Thymus (tissue), 11 donors: ENCODE results near the gene SLC38A1. TPM values are rescaled to one million over a fixed set of nuclear protein-coding genes. Genes with fewer than 3 reads are reported as not detected.
A peak's percentile ranks its signal among the peaks of the same experiment; 100 is the strongest.

Source experiments
- DNase-seq, 9 donors: peaks; one replicate each; pipeline ENCODE4 v3.0.0-alpha.2; 2013; ENCODE audit warnings: low spot score in 9 of 9, low read depth in 6 of 9, missing footprints in 1 of 9
- H3K27ac ChIP-seq, 2 donors: one replicate each; pipeline ENCODE4 v1.5.1; 2013; ENCODE audit warnings: control low read depth in 1 of 2, low read depth in 1 of 2, low read length in 1 of 2, mild to moderate bottlenecking in 1 of 2, moderate library complexity in 1 of 2
- H3K27me3 ChIP-seq, 2 donors: one replicate each; pipeline ENCODE4 v1.5.1; 2013; ENCODE audit warnings: low read length in 1 of 2; ENCODE audit not compliant: control insufficient read depth in 2 of 2, insufficient read depth in 1 of 2
- H3K36me3 ChIP-seq, 2 donors: one replicate each; pipeline ENCODE4 v1.5.1; 2013; ENCODE audit warnings: low read length in 1 of 2, mild to moderate bottlenecking in 1 of 2, moderate library complexity in 1 of 2; ENCODE audit not compliant: control insufficient read depth in 2 of 2, insufficient read depth in 2 of 2
- H3K4me1 ChIP-seq, 2 donors: one replicate each; pipeline ENCODE4 v1.5.1; 2013; ENCODE audit warnings: low read length in 2 of 2; ENCODE audit not compliant: control insufficient read depth in 2 of 2, insufficient read depth in 2 of 2
- H3K4me3 ChIP-seq, 2 donors: one replicate each; pipeline ENCODE4 v1.5.1; 2013; ENCODE audit warnings: low read length in 2 of 2, control low read depth in 1 of 2, mild to moderate bottlenecking in 1 of 2
- H3K9me3 ChIP-seq, 2 donors: one replicate each; pipeline ENCODE4 v1.5.1; 2013; ENCODE audit warnings: low read length in 1 of 2, mild to moderate bottlenecking in 1 of 2; ENCODE audit not compliant: control insufficient read depth in 2 of 2, insufficient read depth in 1 of 2
- WGBS: extraction: QIAGEN DNeasy Blood & Tissue Kit; methylation state at CpG from one replicate; pipeline ENCODE4 v1.1.7; 2013; 5-methylcytosine and 5-hydroxymethylcytosine counted together
- polyA plus RNA-seq: library from polyadenylated mRNA; stranded (reverse); fragments of 200-250 nt; gene quantifications from one replicate; pipeline ENCODE4 v1.2.3, GENCODE V29; 2013
- total RNA-seq: library from RNA; stranded (reverse); fragments of 120-200 nt; gene quantifications from one replicate; pipeline ENCODE4 v1.2.4, GENCODE V29; 2013
- donor health status: healthy.

SLC38A1 gene
- total and polyA plus RNA-seq, 2 donors = 54.4 to 81.6 TPM

DNA sequence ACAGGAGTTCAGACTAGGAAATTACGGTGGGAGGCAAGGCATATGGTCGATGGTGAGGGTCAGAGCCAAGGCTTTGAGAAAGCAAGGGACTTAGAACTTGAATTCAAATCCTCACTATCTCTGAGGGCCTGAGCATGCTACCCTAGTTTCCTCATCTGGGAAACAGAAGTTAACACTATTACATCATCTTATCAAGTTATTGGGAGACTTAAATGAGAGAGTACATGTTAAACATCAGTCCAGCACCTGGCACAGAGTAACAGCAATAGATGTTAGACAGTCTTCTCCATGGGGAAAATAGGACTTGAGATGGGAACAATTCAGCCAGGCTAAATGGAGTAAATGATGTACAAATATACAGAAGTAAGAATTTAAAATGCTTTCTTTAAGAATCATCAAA, 38.5 kb downstream of the SLC38A1 start:
- no peak overlapping the region for H3K27ac ChIP-seq
- H3K36me3 ChIP-seq = peaks cover 9 to 59% of the 10 kb centered on the region in 2 donors
- no peaks in the 10 kb centered on the region for H3K27me3 ChIP-seq
- 97% methylated on average over 2 of the region's 2 CpGs for WGBS
- DNase-seq = no peak
- no peaks in the 10 kb centered on the region for H3K9me3 ChIP-seq
- H3K4me1 ChIP-seq = no peaks in the 10 kb centered on the region
- H3K4me3 ChIP-seq = no peak overlapping the region

- peaks cover 22 to 66% of the 10 kb centered on the region in 2 donors for H3K36me3 ChIP-seq
- DNase-seq = no peak
- 85% methylated on average over 2 of the region's 2 CpGs for WGBS
- no peak overlapping the region for H3K4me3 ChIP-seq
- H3K4me1 ChIP-seq = peaks cover 2% of the 10 kb centered on the region in 2 donors
- no peaks in the 10 kb centered on the region for H3K9me3 ChIP-seq
- no peak overlapping the region for H3K27ac ChIP-seq
- no peaks in the 10 kb centered on the region for H3K27me3 ChIP-seq
Observed at GRCh38 chr12:46227616-46228015, 41.2 kb downstream of the SLC38A1 start.

DNA sequence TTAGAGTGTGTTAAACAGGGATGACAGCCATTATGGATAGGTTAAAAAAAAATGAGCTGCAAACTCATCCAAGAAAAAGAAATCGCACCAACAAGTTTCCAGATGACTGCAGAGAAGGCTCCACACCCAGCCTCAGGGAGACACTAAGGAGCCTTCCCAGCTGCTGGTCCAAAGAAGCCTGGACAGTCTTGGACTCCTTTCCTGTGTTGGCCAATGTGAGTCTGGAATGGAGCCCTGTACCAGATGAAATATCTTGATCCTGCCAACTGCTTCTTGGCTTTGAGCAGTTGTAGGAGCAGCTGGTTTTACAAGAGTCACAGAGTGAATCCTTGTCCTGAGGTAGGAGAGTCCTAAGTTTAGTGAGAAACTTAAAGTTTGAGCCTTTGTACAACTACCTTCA, 44.5 kb downstream of the SLC38A1 start:
- Histone ChIP-seq H3K27me3 (no peaks in the 10 kb centered on the region), H3K4me3 (no peak overlapping the region), H3K27ac (no peak overlapping the region), H3K4me1 (peaks cover 12 to 15% of the 10 kb centered on the region in 2 donors), H3K9me3 (no peaks in the 10 kb centered on the region), H3K36me3 (peaks cover 24 to 62% of the 10 kb centered on the region in 2 donors)
- no peak for DNase-seq
- WGBS = 94% methylated on average over 1 of the region's 1 CpG

- WGBS = 94% methylated on average over 5 of the region's 5 CpGs
- Histone ChIP-seq H3K27ac (peak overlapping the region in 1 of 2 donors; percentile 34), H3K27me3 (no peaks in the 10 kb centered on the region), H3K4me3 (no peak overlapping the region), H3K4me1 (peaks cover 22 to 29% of the 10 kb centered on the region in 2 donors), H3K9me3 (no peaks in the 10 kb centered on the region), H3K36me3 (peaks cover 22 to 50% of the 10 kb centered on the region in 2 donors)
- DNase-seq = no peak
Observed at GRCh38 chr12:46223047-46223446, 45.8 kb downstream of the SLC38A1 start.

DNA sequence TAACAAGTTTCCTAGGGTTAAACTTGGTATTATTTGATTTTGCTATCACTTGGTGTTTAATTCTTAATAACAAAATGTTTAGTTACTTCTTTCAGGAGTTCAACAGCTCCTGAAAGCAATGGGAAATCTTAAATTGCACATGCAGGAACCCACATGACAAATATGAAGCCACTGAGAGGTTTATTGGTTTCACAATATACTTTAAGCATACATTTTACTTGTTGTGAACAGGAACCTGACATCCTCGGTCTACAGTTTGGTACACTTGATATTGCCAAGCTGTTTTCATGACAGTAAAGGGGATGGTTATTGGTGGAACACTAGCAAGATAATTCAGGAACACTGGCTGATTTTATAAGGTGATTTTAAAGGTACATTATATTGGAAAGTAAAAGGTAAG, 46.2 kb downstream of the SLC38A1 start:
- H3K9me3 ChIP-seq = no peaks in the 10 kb centered on the region
- 48% methylated on average over 1 of the region's 1 CpG for WGBS
- DNase-seq = no peak
- H3K27ac ChIP-seq = peak overlapping the region in 1 of 2 donors; percentile 34
- H3K4me1 ChIP-seq = peaks cover 24 to 31% of the 10 kb centered on the region in 2 donors
- peaks cover 17 to 46% of the 10 kb centered on the region in 2 donors for H3K36me3 ChIP-seq
- H3K27me3 ChIP-seq = no peaks in the 10 kb centered on the region
- no peak overlapping the region for H3K4me3 ChIP-seq

DNA sequence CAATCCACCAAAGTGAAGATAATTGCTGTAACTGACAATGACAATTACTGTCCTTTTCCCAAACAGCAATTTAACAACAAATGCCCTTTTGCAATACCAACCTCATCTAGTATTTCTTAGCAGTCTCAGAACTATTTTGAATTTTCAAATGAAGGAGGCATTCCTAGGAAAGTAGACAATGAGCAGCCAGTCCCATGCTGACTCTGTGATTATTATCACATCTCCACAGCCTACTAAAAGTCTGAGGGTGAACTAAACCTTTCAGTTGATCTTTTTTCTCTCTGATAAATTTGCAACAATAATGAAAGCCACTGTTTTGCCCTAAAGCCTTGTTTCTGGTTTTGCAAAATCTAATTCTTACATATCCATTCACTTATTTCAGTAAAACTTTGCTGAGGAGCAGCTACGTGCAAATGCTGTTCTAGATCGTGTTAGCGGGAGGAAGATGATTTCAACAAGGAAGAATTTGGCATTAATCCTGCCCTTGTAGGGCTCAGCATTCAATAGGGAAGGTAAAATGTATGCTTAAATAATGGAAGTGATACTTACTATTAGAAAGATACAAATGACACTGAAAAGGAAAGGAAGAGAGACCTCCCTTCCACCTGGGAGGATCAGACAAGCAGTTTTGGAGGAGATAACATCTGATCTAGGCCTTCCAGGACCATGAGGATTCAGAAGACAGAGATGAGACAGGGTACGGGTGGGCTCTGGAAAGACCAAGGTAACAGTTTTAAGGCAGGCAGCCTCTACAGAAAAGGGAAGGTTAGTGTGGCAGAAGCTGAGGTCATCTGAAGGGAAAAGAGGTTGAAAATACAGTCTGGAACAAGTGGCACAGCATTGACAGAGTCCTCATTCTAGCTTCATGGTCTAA, 47.4 kb downstream of the SLC38A1 start:
- Histone ChIP-seq H3K27me3 (no peaks in the 10 kb centered on the region), H3K36me3 (peaks cover 17 to 44% of the 10 kb centered on the region in 2 donors), H3K9me3 (no peaks in the 10 kb centered on the region), H3K27ac (peak overlapping the region; percentile 7 to 69), H3K4me3 (no peak overlapping the region), H3K4me1 (peaks cover 30 to 42% of the 10 kb centered on the region in 2 donors)
- no peak for DNase-seq
- 90% methylated on average over 4 of the region's 4 CpGs for WGBS

DNA sequence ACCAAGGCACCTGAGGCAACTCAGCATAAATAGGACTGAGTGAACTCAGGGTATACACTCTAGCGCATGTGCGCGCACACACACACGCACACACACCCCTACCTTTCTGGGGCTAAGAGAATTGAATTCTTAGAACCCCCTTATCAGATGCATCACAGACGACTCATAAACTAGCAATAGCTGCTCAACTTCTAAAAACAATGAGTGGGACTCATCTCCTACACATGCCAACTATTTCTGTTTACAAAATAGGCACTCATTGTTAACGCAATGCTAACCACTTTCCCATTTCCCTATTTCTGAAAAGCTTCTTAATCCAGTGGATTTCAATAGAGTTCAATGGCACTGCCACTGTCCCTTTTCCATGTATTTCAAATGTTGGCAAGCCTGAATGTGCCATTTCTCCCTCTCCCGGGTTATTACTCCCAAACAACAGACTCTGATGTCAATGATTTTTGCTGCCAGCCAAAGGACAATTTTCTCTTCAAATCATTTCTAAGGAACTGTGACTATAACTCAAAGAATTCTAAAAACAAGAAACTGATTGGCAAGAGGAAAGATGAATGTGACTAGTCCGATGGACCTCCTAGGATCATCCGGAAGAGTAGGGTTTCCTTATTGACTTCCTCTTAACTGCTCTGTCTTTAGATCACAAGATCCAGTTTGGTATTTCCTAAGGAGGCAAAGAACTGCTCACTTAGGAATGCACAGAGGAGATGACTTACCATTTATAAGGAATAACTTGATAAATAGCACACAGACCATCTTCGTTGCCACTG, 48.8 kb downstream of the SLC38A1 start:
- peak in 1 of 9 donors; percentile 21 for DNase-seq
- no peaks in the 10 kb centered on the region for H3K27me3 ChIP-seq
- H3K27ac ChIP-seq = peak overlapping the region; percentile 27 to 68
- H3K36me3 ChIP-seq = peaks cover 13 to 38% of the 10 kb centered on the region in 2 donors
- no peaks in the 10 kb centered on the region for H3K9me3 ChIP-seq
- H3K4me1 ChIP-seq = peaks cover 43 to 56% of the 10 kb centered on the region in 2 donors
- no peak overlapping the region for H3K4me3 ChIP-seq
- WGBS = 73% methylated on average over 10 of the region's 10 CpGs

DNA sequence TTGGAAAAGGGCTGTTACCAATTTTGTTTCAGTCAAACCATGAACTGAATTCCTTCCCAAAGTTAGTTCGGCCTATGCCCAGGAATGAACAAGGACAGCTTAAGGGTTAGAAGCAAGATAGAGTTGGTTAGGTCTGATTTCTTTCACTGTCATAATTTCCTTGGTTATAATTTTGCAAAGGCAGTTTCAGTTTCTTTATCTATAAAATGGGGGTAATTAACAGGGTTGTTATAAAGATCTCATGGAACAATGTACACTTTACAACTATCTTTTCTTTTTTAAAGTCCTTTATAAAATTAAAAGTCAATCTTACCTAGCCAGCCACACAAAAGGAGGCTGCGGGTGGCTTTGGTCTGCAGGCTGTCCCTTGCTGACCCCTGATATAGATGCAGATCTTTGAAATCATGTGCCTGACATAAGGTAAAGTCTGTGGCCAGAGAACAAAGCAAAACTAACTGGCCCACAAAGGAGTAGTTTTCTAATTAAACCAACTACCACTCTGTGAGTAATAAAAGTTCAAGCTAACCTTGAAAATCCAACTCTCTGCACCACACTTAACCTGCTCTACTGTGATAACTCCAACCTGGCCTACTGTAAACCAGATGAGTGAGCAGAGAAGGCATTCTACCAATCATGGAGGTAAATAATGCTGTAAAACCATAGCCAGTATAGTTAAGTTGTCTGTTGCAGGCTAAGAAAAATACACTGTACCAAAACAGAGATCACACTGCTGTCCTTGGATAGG, 49.5 kb downstream of the SLC38A1 start:
- peaks cover 48 to 62% of the 10 kb centered on the region in 2 donors for H3K4me1 ChIP-seq
- H3K27ac ChIP-seq = peak overlapping the region; percentile 27 to 68
- no peak overlapping the region for H3K4me3 ChIP-seq
- no peak for DNase-seq
- H3K9me3 ChIP-seq = no peaks in the 10 kb centered on the region
- 92% methylated on average over 2 of the region's 2 CpGs for WGBS
- peaks cover 9 to 30% of the 10 kb centered on the region in 2 donors for H3K36me3 ChIP-seq
- H3K27me3 ChIP-seq = no peaks in the 10 kb centered on the region
